ENCODE measurements around the gene CDH8.

CDH8 gene

DNA sequence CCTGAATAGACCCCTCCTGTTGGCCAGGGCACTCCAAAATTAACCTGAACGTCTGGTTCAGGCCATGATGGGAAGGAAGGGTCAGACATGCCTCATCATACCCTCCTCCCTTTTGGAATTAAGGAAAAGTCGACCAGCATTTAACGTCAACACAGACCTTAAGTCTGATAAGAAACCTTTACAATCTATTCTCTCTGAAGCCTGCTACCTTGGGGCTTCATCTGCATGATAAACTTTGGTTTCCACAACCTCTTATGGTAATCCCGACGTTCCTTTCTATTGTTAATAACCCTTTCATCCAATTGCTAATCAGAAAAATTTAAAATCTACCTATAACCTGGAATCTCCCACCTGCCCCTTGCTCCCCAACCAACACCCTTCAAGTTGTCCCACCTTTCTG, 358.5 kb downstream of the CDH8 start:
- no peak overlapping the region for H3K4me3 ChIP-seq (ENCODE audit: low read depth, low read length)
- DNase-seq = no peak
- no peaks in the 10 kb centered on the region for H3K27me3 ChIP-seq (replicated peaks)
- TF ChIP-seq, protein P1, sequence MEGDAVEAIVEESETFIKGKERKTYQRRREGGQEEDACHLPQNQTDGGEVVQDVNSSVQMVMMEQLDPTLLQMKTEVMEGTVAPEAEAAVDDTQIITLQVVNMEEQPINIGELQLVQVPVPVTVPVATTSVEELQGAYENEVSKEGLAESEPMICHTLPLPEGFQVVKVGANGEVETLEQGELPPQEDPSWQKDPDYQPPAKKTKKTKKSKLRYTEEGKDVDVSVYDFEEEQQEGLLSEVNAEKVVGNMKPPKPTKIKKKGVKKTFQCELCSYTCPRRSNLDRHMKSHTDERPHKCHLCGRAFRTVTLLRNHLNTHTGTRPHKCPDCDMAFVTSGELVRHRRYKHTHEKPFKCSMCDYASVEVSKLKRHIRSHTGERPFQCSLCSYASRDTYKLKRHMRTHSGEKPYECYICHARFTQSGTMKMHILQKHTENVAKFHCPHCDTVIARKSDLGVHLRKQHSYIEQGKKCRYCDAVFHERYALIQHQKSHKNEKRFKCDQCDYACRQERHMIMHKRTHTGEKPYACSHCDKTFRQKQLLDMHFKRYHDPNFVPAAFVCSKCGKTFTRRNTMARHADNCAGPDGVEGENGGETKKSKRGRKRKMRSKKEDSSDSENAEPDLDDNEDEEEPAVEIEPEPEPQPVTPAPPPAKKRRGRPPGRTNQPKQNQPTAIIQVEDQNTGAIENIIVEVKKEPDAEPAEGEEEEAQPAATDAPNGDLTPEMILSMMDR (IDR thresholded peaks at IDR 0.05; ENCODE audit: low read depth, low read length, missing control alignments) = no peak
- H3K27ac ChIP-seq = no peak overlapping the region
- no peaks in the 10 kb centered on the region for H3K36me3 ChIP-seq (replicated peaks)
- in situ Hi-C loops (cut with HindIII; ENCODE audit: low pct_ligation_motif_present, low sequenced_read_pairs) = no loop called here

GRCh38 chr16:61676740-61677139, 359.5 kb downstream of the CDH8 start:
- H3K4me3 ChIP-seq (ENCODE audit: low read depth, low read length) = no peak overlapping the region
- no peak overlapping the region for H3K27ac ChIP-seq
- no peaks in the 10 kb centered on the region for H3K27me3 ChIP-seq (replicated peaks)
- no peak for DNase-seq
- TF ChIP-seq, protein P1 (IDR thresholded peaks at IDR 0.05; ENCODE audit: low read depth, low read length, missing control alignments) = no peak
- no peaks in the 10 kb centered on the region for H3K36me3 ChIP-seq (replicated peaks)
- in situ Hi-C loops (cut with HindIII; ENCODE audit: low pct_ligation_motif_present, low sequenced_read_pairs) = no loop called here

GRCh38 chr16:61671161-61671560, 365.1 kb downstream of the CDH8 start:
- no peak for DNase-seq
- in situ Hi-C loops (cut with HindIII; ENCODE audit: low pct_ligation_motif_present, low sequenced_read_pairs) = no loop called here
- no peak overlapping the region for H3K27ac ChIP-seq
- TF ChIP-seq, protein P1 (IDR thresholded peaks at IDR 0.05; ENCODE audit: low read depth, low read length, missing control alignments) = no peak
- no peaks in the 10 kb centered on the region for H3K27me3 ChIP-seq (replicated peaks)
- no peaks in the 10 kb centered on the region for H3K36me3 ChIP-seq (replicated peaks)
- H3K4me3 ChIP-seq (ENCODE audit: low read depth, low read length) = no peak overlapping the region

- TF ChIP-seq, protein P1 (IDR thresholded peaks at IDR 0.05; ENCODE audit: low read depth, low read length, missing control alignments) = no peak
- Histone ChIP-seq H3K27me3 (replicated peaks) (no peaks in the 10 kb centered on the region), H3K4me3 (ENCODE audit: low read depth, low read length) (no peak overlapping the region), H3K36me3 (replicated peaks) (no peaks in the 10 kb centered on the region), H3K27ac (no peak overlapping the region)
- in situ Hi-C loops (cut with HindIII; ENCODE audit: low pct_ligation_motif_present, low sequenced_read_pairs) = no loop called here
- no peak for DNase-seq
Measured at GRCh38 chr16:61665512-61665911, 370.7 kb downstream of the CDH8 start.

GRCh38 chr16:61659936-61660335, 376.3 kb downstream of the CDH8 start:
- Histone ChIP-seq H3K27me3 (replicated peaks) (no peaks in the 10 kb centered on the region), H3K4me3 (ENCODE audit: low read depth, low read length) (no peak overlapping the region), H3K27ac (no peak overlapping the region), H3K36me3 (replicated peaks) (no peaks in the 10 kb centered on the region)
- TF ChIP-seq, protein P1 (IDR thresholded peaks at IDR 0.05; ENCODE audit: low read depth, low read length, missing control alignments) = no peak
- in situ Hi-C loops (cut with HindIII; ENCODE audit: low pct_ligation_motif_present, low sequenced_read_pairs) = no loop called here
- DNase-seq = no peak

- no peak for DNase-seq
- H3K36me3 ChIP-seq (replicated peaks) = no peaks in the 10 kb centered on the region
- in situ Hi-C loops (cut with HindIII; ENCODE audit: low pct_ligation_motif_present, low sequenced_read_pairs) = no loop called here
- H3K27me3 ChIP-seq (replicated peaks) = no peaks in the 10 kb centered on the region
- TF ChIP-seq, protein P1 (IDR thresholded peaks at IDR 0.05; ENCODE audit: low read depth, low read length, missing control alignments) = no peak
- H3K4me3 ChIP-seq (ENCODE audit: low read depth, low read length) = no peak overlapping the region
- no peak overlapping the region for H3K27ac ChIP-seq
Measured at GRCh38 chr16:61654962-61655361, 381.3 kb downstream of the CDH8 start.

Measured in brain microvascular endothelial cell (primary cell).